Mucosa of gallbladder (tissue), 1 donor: ENCODE measurements around the gene ZNF425. TPM values are rescaled to one million over a fixed set of nuclear protein-coding genes. Genes with fewer than 3 reads are reported as not detected.
"Not testable (repeated sequence)": the region's sequence is repeated elsewhere in the genome, so short reads cannot be mapped to it uniquely, and the experiment has no call there.

ENCODE experiments used
- DNase-seq: peaks from one replicate; pipeline ENCODE4 v3.0.0-alpha.2; 2020; ENCODE audit warnings: low spot score
- total RNA-seq: library from RNA; stranded (reverse); gene quantifications from one replicate; pipeline ENCODE4 v1.2.1, GENCODE V29; 2021
- donor health status: DM: no; HTN: no; CAD: no.

Gene ZNF425, protein sequence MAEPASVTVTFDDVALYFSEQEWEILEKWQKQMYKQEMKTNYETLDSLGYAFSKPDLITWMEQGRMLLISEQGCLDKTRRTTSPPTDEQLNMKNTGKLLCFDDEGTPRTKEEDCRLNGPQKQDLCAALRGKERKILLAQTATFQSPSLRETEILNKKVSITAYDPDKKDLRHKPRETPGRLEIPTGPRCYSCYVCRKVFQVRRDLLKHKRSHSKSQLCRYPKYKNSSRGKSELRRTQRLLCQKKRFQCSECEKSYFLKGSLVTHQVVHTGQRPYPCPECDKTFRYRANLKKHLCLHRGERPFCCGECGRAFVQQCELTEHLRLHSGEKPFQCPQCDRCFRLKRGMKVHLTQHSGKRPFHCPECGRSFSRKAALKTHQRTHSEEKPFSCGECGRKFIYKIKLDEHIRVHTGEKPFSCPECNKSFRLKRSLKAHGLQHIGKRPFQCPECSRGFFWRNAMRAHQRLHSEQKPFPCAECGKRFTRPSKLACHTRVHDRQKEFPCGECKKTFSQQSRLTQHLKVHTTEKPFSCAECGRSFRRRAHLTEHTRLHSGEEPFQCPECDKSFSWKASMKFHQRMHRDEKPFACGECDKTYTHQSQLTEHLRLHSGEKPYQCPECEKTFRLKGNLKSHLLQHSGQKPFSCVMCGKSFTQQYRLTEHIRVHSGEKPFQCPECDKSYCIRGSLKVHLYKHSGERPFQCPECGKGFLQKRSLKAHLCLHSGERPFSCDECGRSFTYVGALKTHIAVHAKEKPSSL
- 2.8 TPM for total RNA-seq

- DNase-seq: peak; percentile 90
Observed at GRCh38 chr7:149125863-149126661, at the start of gene ZNF425. TSS of gene ZNF425 (minus strand) at chr7:149126324. CDS start at chr7:149126213, 111 bp downstream.

GRCh38 chr7:149175150-149175549, 49.0 kb upstream of the ZNF425 start:
- DNase-seq: no peak

GRCh38 chr7:149172534-149172920, 46.4 kb upstream of the ZNF425 start:
- DNase-seq: no peak

- DNase-seq: no peak
Observed at GRCh38 chr7:149171892-149172533, 45.9 kb upstream of the ZNF425 start.

DNA sequence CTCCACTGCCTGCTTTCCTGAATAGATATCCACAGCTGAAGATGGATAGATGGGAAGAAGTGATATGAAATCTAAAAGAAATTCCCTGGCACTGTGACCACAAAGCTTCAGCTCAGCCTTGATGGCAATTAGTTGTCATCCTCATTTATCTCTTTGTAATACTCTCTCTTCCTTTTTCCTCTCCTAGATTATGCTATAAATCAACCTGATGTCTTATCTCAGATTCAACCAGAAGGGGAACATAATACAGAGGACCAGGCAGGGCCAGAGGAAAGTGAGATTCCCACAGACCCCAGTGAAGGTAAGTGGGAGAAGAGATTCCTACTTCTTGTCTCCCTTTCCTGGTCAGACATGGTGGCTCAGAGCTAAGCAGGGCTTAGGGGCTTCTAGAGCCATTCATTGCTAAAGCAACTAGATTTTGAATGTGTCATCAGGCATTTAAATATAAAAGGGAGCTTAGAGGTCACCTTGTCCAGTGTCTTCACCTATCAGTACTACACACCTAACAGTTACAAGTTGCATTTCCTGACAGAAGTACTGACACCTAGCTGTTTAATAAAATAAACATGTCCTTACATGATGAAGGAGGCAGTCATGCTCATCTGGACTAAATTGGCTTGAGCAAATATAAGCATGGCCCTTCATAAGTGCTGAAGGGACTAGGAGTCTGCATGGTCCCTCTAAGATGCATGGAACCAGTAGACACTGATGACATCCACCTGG, 40.7 kb upstream of the ZNF425 start:
- no peak for DNase-seq

GRCh38 chr7:149166142-149166541, 40.0 kb upstream of the ZNF425 start:
- no peak for DNase-seq

GRCh38 chr7:149161241-149161848, 35.2 kb upstream of the ZNF425 start:
- DNase-seq: no peak

DNA sequence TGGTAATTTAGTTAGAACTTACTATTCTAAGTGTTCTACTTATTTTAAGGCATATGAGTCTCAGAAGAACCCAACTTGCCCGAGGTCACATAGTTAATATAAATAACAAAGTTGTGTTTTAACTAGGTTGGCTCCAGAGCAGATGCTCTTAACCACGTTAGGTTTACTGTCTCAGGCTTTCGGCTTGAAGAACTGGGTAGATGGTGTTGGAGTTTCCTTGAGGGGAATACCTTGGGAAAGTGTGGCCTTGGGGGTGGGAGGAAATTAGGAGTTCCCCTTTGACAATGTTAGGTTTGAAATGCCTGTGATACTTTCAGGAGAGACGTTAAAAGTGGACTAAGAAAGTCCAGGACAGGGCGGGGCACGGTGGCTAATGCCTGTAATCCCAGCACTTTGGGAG, 30.8 kb upstream of the ZNF425 start:
- DNase-seq: no peak

DNA sequence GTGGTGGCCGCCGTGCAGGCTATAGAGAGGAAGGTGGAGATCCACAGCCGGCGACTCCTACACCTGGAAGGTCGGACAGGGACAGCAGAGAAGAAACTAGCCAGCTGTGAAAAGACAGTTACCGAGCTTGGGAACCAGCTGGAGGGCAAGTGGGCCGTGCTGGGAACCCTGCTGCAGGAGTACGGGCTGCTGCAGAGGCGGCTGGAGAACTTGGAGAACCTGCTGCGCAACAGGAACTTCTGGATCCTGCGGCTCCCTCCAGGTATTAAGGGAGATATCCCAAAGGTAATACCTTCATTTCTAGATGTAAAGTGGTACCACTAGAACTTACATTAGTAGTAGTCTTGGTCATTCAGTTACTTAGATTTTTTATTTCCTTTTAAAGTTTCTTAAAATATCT, 27.9 kb upstream of the ZNF425 start:
- no peak for DNase-seq

DNA sequence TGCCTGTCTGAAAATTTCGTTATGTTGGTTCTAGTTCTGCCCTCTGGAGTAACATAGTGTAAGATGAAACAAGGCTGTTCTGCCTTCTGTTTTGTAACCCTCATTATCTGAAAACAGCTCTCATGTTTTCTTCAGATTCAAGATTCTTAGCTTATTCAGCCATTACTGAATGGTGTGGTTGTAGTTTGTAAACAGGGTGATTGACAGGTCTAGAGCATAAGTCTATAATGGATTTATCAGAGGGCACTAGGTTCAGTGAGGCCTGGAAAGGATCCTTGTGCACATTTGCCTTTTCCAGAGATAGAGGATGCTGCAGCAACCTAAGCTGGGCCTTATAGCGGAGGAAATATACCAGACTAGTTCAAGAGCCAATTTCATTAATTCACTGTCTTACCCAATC, 27.2 kb upstream of the ZNF425 start:
- DNase-seq: no peak

DNA sequence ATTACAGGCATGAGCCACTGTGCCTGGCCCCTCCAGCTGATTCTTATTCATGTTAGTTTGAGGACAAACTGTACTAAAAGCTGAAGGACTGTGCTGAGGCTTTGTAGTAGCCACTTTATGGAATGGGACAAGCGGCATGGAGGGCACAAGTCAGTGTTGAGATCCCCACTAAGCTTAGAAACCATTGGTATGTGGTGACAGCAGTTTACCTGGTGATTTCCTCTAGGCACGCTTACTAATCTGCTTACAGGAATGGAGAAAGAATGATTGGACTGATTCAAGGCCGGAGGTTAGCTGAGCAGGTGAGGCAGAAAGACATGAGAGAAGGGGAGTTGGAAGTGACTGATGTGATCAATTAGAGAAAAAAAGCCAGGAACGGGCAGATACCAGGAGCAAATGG, 24.9 kb upstream of the ZNF425 start:
- DNase-seq: no peak

GRCh38 chr7:149147752-149148653, 21.9 kb upstream of the ZNF425 start:
- peak; percentile 28 for DNase-seq

DNA sequence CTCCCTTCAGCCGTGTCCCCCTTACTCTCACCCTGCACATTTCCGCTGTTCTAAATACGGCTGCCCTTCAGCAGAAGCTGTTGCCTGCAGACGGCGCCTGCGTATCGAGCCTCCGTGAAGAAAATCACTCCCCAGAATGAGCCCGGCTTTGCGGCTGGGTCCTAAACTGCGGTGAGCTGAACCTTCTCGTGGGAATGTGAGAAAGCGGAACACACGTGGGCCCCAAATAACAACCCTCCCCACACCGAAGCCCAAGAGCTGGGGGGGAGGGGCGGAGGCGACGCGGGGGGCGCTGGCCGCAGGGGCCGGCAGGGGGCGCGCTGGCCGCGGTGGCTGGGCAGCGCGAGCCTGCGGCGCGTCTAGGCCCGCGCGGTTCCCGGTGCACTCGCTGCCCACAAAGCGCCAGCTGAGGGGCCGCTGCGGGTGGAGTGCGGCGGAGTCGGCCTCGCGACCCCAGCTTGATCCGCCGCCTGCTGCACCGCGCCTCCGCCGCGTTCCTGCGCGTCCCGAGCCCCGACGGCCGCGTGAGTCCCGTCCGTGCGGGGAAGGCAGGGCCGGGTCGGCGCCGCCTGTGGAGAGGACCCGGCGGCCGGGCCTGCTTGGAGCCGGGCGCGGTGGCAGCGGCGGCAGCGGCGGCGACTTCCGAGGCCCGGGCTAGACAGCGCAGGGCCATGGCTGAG, 21.1 kb upstream of the ZNF425 start, which contains the start of gene ZNF398:
Gene ZNF398 (plus strand): TSS at position 382 of the 680 bp plus-strand sequence. CDS start 290 bp downstream, at position 672.
- DNase-seq: peak; percentile 66

GRCh38 chr7:149145031-149145845, 19.1 kb upstream of the ZNF425 start:
- peak; percentile 59 for DNase-seq

- DNase-seq: not testable (repeated sequence)
Observed at GRCh38 chr7:149144436-149144922, 18.4 kb upstream of the ZNF425 start.

GRCh38 chr7:149141893-149142292, 15.8 kb upstream of the ZNF425 start:
- no peak for DNase-seq

GRCh38 chr7:149140831-149141230, 14.7 kb upstream of the ZNF425 start:
- no peak for DNase-seq

DNA sequence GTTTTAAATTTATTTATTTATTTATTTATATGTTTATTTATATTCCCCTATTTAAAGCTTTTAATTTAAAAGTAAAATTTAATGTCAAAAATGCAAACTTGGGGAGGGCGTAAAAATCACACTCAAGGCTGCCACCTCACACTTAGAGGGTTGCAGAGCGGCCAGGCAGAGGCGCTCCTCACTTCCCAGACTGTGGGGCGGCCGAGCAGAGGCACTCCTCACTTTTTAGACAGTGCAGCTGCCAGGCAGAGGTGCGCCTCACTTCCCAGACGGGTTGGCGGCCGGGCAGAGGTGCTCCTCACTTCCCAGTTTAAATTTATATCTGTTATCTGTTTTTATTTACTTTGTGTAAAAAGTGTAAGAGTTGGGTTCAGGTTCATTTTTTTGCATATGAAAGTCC, 10.0 kb upstream of the ZNF425 start:
- DNase-seq: no peak
